ENCODE results near the gene PPA1.
A peak's percentile ranks its signal among the peaks of the same experiment; 100 is the strongest.

Gene PPA1

GRCh38 chr10:70233109-70233938 lies at the start of gene PPA1:
Gene PPA1 (minus strand): TSS chr10:70233429. CDS start chr10:70233327, 102 bp downstream.
- peak; percentile 100 for DNase-seq (ENCODE audit: insufficient read length, low spot score)
- peak; percentile 96 for TF ChIP-seq POLR2A (IDR thresholded peaks at IDR 0.05; ENCODE audit: low read depth, low read length)
- FAIRE-seq, result peak; percentile 93

GRCh38 chr10:70281609-70282008 lies 48.4 kb upstream of the PPA1 start:
- no peak for TF ChIP-seq POLR2A (IDR thresholded peaks at IDR 0.05; ENCODE audit: low read depth, low read length)
- DNase-seq (ENCODE audit: insufficient read length, low spot score), result no peak
- no peak for FAIRE-seq

- DNase-seq (ENCODE audit: insufficient read length, low spot score) (no peak), FAIRE-seq (no peak)
- TF ChIP-seq POLR2A (IDR thresholded peaks at IDR 0.05; ENCODE audit: low read depth, low read length), result no peak
Measured at GRCh38 chr10:70280099-70280498, 46.9 kb upstream of the PPA1 start.

GRCh38 chr10:70277396-70278030 lies 44.3 kb upstream of the PPA1 start:
- no peak for FAIRE-seq
- no peak for DNase-seq (ENCODE audit: insufficient read length, low spot score)
- TF ChIP-seq POLR2A (IDR thresholded peaks at IDR 0.05; ENCODE audit: low read depth, low read length), result no peak

- no peak for FAIRE-seq
- DNase-seq (ENCODE audit: insufficient read length, low spot score), result no peak
- TF ChIP-seq POLR2A (IDR thresholded peaks at IDR 0.05; ENCODE audit: low read depth, low read length), result no peak
Measured at GRCh38 chr10:70274643-70275042, 41.4 kb upstream of the PPA1 start.

- no peak for TF ChIP-seq POLR2A (IDR thresholded peaks at IDR 0.05; ENCODE audit: low read depth, low read length)
- FAIRE-seq (no peak), DNase-seq (ENCODE audit: insufficient read length, low spot score) (no peak)
Measured at GRCh38 chr10:70272925-70273316, 39.7 kb upstream of the PPA1 start.

- no peak for DNase-seq (ENCODE audit: insufficient read length, low spot score)
- no peak for TF ChIP-seq POLR2A (IDR thresholded peaks at IDR 0.05; ENCODE audit: low read depth, low read length)
- no peak for FAIRE-seq
Measured at GRCh38 chr10:70271996-70272924, 39.0 kb upstream of the PPA1 start.

GRCh38 chr10:70270952-70271351 lies 37.7 kb upstream of the PPA1 start:
- no peak for DNase-seq (ENCODE audit: insufficient read length, low spot score)

GRCh38 chr10:70269741-70270140 lies 36.5 kb upstream of the PPA1 start:
- FAIRE-seq (no peak), DNase-seq (ENCODE audit: insufficient read length, low spot score) (no peak)
- TF ChIP-seq POLR2A (IDR thresholded peaks at IDR 0.05; ENCODE audit: low read depth, low read length), result no peak

More at GRCh38 chr10:70270952-70271351, 37.7 kb upstream of the PPA1 start:
- no peak for FAIRE-seq
- TF ChIP-seq POLR2A (IDR thresholded peaks at IDR 0.05; ENCODE audit: low read depth, low read length), result no peak

GRCh38 chr10:70268376-70268775 lies 35.1 kb upstream of the PPA1 start:
- TF ChIP-seq POLR2A (IDR thresholded peaks at IDR 0.05; ENCODE audit: low read depth, low read length), result no peak
- DNase-seq (ENCODE audit: insufficient read length, low spot score) (no peak), FAIRE-seq (no peak)

GRCh38 chr10:70267161-70267933 lies 34.1 kb upstream of the PPA1 start:
- FAIRE-seq (peak; percentile 99), DNase-seq (ENCODE audit: insufficient read length, low spot score) (peak; percentile 96)
- no peak for TF ChIP-seq POLR2A (IDR thresholded peaks at IDR 0.05; ENCODE audit: low read depth, low read length)

GRCh38 chr10:70266701-70267100 lies 33.5 kb upstream of the PPA1 start:
- no peak for FAIRE-seq
- TF ChIP-seq POLR2A (IDR thresholded peaks at IDR 0.05; ENCODE audit: low read depth, low read length), result no peak
- no peak for DNase-seq (ENCODE audit: insufficient read length, low spot score)

- no peak for TF ChIP-seq POLR2A (IDR thresholded peaks at IDR 0.05; ENCODE audit: low read depth, low read length)
- no peak for DNase-seq (ENCODE audit: insufficient read length, low spot score)
- no peak for FAIRE-seq
Measured at GRCh38 chr10:70266056-70266455, 32.8 kb upstream of the PPA1 start.

Data from H54 (cell line).